ENCODE data around the gene GNG11.

The GNG11 gene

GRCh38 chr7:93948873-93949272, 27.3 kb downstream of the GNG11 start:
- no peak for DNase-seq

- DNase-seq, result no peak
These were observed 27.9 kb downstream of the GNG11 start for GRCh38 chr7:93949423-93949822.

GRCh38 chr7:93955304-93955703, 33.8 kb downstream of the GNG11 start:
- DNase-seq, result no peak

- no peak for DNase-seq
These were observed 36.2 kb downstream of the GNG11 start for GRCh38 chr7:93957767-93958166.

GRCh38 chr7:93958216-93958615, 36.7 kb downstream of the GNG11 start:
- DNase-seq, result no peak

GRCh38 chr7:93958651-93959050, 37.1 kb downstream of the GNG11 start:
- no peak for DNase-seq

GRCh38 chr7:93960986-93961385, 39.5 kb downstream of the GNG11 start:
- no peak for DNase-seq

- no peak for DNase-seq
These were observed 42.7 kb downstream of the GNG11 start for GRCh38 chr7:93964262-93964661.

- no peak for DNase-seq
These were observed 43.3 kb downstream of the GNG11 start for GRCh38 chr7:93964813-93965212.

- no peak for DNase-seq
These were observed 47.5 kb downstream of the GNG11 start for GRCh38 chr7:93968911-93969620.

- DNase-seq, result no peak
These were observed 50.6 kb downstream of the GNG11 start for GRCh38 chr7:93972029-93972725.

- DNase-seq, result no peak
These were observed 51.6 kb downstream of the GNG11 start for GRCh38 chr7:93973134-93973533.

- no peak for DNase-seq
These were observed 55.8 kb downstream of the GNG11 start for GRCh38 chr7:93977211-93977950.
